GM19193 (cell line): ENCODE data around the gene ADAMTS2.

Experiments
- POLR2A ChIP-seq: IDR thresholded peaks from 4 replicates; pipeline ENCODE4 v1.6.1; 2011; ENCODE audit not compliant: insufficient read depth, insufficient read length; ENCODE audit errors: extremely low read depth

Gene ADAMTS2

GRCh38 chr5:179193746-179194145 is 151.5 kb downstream of the ADAMTS2 start:
- no peak for TF ChIP-seq POLR2A

- no peak for TF ChIP-seq POLR2A
These were observed 152.3 kb downstream of the ADAMTS2 start for GRCh38 chr5:179192891-179193470.

DNA sequence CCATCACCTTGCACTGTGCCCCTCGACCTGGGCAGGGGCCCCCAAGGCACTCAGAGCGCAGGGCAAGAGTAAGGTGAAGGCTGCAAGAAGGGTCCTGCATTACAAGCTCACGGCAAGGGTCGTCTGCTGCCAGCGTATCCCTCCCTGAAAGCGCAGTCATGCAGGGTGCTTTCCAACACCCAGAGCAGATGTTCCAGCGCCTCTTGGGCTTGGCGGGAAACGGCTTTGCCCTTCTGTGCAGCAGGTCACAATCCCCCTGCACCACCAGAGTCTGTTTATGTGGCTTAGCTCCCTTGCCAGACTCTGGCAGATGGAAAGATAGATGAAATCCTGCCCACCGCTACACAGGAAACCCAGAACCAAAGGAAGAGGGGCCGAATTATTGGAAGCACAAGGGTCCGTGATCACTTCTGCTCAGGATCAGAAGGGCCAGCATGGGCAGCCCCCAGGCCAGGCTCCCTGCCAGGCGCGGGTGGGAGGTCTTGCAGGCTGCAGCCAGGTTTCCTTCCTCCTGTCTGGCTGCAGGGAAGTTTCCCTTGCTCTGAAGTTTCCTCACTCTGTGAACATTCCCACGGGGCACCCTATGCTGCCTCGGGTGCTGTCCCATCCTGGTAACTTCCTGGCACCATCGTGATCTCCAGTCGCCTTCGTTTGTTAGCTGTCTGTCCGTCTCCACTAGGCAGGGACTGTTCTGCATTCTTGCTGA is 152.9 kb downstream of the ADAMTS2 start:
- TF ChIP-seq POLR2A: no peak

DNA sequence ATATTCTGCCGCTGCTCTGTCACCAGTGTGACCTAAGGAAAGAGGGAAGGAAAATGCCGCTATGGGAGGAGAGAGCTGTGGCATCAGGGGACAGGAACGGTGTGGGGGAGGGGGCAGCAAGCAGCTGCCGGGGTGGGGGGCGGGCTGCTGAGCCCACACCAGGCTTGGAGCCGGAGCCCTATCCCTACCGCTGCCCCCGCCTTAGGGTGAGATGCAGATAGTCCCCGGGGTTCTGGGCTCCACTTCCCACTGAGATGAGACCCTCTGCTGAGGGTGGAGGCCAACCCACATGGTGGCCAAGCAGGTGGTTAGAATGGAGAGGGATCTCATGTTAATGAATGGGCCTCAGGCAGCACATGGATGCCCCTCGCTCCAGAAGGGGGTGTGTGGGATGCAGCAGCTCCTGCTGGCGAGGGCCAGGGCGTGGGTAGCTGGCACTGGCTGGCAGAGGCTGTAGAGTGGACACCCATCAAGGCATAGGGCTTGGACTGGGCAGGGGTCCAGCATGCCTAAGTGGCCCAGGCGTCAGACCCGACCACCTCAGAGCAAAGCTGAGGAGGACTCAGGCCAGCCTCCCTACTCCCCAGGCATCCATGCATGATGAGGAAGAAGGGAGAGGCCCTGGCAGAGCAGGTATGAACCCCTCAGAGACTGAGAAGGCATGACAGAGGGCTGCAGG is 153.6 kb downstream of the ADAMTS2 start:
- TF ChIP-seq POLR2A: no peak

DNA sequence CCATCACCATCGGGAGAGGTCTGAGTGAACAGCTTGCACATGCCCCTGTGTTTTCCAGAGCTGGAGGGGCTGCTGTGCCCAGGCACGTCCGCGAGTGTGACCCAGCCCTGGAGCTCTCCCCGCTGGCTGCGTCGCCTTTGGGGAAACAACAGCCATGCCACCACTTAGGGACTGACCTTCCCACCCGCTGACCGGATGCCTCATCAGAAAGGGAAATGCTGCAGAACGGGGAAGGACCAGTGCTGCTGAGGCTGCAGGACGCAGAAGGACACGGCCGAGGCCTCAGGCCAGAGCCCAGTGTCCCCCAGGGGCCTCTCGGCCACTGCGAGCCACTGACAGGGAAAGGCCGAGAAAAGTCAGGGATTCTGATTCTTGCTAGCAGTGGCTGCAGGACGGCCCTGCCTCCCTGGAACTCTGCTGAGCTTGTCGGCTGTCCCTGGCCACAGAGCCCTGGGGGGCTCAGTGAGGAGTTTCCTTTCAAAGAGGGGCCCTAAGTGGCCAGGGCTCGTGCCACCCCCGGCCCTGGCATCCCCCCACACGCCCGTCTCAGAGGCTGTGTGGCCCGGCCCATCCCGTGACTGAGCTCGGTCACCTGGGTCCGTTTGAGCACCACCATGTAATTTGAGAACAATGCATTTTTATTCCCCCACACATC is 154.3 kb downstream of the ADAMTS2 start:
- TF ChIP-seq POLR2A: no peak

DNA sequence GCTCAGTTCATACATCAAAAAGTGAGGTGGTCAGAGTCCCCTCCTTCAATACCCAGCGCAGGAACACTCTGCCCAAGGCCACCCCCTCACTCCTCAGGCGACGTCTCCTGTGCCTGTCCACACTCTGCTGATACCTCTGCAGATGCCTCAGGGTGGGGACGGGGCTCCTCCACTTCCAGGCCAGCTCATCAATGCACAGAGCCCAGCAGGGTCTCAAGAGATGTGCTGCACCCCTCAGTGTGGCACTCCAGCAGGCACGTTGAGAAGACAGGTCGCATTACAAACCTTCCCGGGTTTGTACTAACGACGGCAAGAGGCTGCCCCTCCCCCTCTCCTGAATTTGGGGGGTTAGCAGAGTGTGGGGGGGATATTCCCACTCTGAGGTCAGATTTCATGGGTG is 156.6 kb downstream of the ADAMTS2 start:
- TF ChIP-seq POLR2A: no peak

DNA sequence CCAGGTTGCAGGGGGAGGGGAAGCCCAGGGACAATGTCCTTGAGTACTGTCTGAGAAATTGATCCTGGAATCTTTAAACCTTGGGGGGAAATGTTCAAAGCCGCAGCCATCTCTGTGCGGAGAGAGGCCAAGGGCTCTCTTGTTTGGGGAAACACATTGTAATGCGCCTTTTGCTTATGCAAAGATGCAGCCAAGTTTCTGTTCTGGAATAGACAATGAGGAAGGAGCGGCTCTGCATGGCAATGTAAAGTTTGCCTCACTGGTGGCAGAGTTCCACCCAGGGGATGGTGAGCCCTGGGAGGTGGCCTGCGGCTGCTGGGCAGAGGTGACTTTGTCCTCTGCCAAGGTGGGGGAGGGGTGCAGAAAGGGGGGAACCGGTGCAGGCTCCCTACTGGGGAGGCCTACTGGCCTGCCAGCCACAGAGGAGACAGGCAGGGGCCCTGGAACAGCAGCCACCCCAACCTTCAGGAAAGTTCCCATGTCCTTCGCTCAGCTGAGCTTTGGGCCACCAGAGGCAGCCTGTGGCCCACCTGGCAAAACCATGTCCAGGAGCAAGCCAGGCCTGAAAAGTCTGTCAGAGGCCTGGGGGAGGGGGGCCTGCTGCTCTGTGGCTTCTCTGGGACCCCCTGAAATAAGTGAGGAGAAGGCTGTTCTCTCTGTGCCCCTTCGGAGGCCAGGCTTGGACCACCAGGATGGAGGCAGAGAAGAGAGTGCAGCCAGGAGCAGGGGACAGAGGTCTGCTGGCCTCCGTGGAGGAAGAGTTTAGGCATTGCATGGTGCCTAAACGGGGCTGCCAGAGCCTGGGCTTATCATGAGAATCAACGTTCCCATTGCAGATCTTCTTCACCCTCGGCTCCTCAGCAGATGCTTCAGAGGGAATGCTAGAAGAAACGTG is 157.3 kb downstream of the ADAMTS2 start:
- no peak for TF ChIP-seq POLR2A

DNA sequence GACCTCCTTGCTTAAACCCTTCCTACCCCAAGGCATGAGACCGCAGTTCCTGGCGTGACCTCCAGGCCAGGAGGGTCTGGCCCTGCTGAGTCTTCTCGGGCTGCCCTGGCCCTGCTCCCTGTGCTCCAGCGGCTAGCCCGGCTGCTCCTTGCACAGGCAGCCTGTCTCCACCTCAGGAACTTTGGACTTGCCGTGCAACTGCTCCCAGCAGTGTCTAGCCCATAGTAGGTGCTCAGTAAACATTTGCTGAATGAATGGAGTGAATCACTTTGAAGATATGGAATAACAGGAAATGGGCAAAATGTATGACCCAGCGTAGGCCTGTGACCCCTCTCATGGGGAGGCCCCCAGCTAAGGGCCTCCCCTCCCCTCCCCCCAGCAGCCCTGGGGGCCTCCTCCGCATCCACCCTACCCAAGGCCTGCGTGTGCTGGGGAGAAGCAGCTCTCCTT is 158.0 kb downstream of the ADAMTS2 start:
- no peak for TF ChIP-seq POLR2A

- no peak for TF ChIP-seq POLR2A
These were observed 158.5 kb downstream of the ADAMTS2 start for GRCh38 chr5:179186801-179187200.

- TF ChIP-seq POLR2A: no peak
These were observed 159.3 kb downstream of the ADAMTS2 start for GRCh38 chr5:179185941-179186411.

GRCh38 chr5:179185256-179185940 is 159.9 kb downstream of the ADAMTS2 start:
- TF ChIP-seq POLR2A: no peak

DNA sequence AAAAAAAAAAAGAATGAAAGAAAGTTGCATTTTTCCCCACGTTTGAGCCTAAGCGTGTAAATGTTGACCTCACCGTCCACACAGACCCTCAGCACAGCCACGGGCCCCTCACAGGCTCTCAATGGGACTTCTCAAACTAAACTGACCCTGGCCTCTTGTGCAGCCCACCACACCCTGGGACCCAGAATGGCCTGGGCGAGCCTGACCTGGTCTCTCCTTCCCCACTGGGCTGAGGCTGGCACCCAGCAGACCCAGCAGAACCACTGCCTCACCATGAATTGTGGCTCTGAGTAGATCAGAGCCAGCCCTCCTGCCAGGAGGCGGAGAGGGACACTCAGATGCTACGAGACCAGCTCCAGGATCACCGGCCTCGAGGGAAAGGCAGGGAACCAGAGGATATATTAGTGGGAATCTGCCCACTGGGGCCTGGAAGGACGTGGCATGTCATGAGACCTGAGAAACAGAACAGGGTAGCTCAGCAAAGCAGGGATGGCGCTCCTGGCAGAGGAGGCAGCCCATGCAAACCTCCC is 160.7 kb downstream of the ADAMTS2 start:
- TF ChIP-seq POLR2A: no peak

DNA sequence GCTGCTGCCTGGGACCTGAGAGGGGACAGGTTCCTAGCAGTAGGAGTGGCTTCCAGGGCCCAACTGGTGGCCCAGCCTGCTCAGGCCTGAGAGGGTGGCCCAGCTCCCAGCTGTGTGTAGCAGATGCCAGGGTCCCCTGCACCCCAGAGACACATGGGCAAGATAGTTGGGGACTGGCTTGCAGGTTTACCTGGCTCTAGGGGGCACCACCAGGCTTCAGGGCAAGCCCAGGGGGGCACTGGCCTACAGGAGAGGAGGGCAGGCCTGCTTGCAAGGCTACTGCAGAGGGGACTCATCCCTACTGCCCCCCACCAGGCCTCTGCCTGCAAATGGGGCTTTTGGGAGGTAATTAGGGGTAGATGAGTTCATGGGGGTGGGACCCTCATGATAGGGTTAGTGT is 161.8 kb downstream of the ADAMTS2 start:
- TF ChIP-seq POLR2A: no peak

- TF ChIP-seq POLR2A: no peak
These were observed 162.7 kb downstream of the ADAMTS2 start for GRCh38 chr5:179182601-179183000.
